K562 treated with DMSO at 1 percent for 4 hours (cell line): ENCODE results near the gene COQ10B. TPM values are rescaled to one million over a fixed set of nuclear protein-coding genes. Genes with fewer than 3 reads are reported as not detected.

Source experiments
- total RNA-seq: library from RNA; unstranded; fragments of 300-600 nt; gene quantifications from 2 replicates; pipeline ENCODE4 v1.2.3, GENCODE V29; 2022; ENCODE audit not compliant: insufficient read depth

The COQ10B gene
- 7.8 and 10.0 TPM in 2 replicates for total RNA-seq

GRCh38 chr2:197453123-197453913 lies at the start of gene COQ10B:
TSS of gene COQ10B (plus strand) at chr2:197453552. CDS start at chr2:197453561, 9 bp downstream.

GRCh38 chr2:197434541-197435513 lies 18.5 kb upstream of the COQ10B start, which contains the start of gene SF3B1:
TSS of gene SF3B1 (minus strand) at chr2:197435028. CDS start at chr2:197434999, 29 bp downstream.

GRCh38 chr2:197499594-197500502 lies 46.5 kb downstream of the COQ10B start, which contains the start of the genes HSPD1 and HSPE1:
TSS of gene HSPD1 (minus strand) at chr2:197499840. CDS start at chr2:197498848, 992 bp downstream.
TSS of gene HSPE1 (plus strand) at chr2:197500379. CDS start at chr2:197500437, 58 bp downstream.

DNA sequence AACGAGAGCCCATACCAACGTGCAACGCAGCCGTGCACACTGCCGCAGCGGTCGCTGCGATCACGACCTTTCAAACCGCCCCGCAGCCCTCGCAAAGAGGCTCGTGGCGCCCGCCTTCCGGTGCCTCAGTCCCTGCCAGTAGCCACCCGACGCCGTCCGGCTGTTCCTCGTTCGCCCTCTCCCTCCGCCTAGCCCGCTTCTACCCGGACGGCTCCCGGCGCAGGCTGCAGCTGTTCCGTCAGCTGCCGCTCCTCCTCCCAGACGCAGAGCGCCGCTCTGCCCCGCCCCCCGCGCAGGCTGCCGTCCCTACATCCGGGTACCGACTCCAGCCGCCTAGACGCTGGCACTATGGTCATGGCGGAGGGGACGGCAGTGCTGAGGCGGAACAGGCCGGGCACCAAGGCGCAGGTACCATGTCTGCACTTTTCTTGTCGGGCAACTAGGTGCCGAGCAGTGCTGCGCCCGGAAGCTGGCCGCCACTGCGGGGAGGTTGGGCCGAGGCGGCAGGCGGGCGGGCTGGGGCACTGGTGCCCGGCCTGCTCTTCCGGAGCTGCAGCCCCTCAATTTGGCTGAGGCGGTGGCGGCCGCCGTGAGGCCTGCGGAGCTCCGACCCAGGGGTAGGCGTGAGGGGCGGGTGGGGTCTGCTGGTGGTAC lies 62.5 kb downstream of the COQ10B start, which contains the start of gene MOB4:
TSS of gene MOB4 (plus strand) at position 328 of the 654 bp plus-strand sequence. CDS start at position 349, 21 bp downstream.

Other genes starting within 250 kb of the COQ10B start
- not detected in 2 replicates for gene ANKRD44, start 142.8 kb upstream of the COQ10B start, total RNA-seq
- gene SF3B1, start 18.5 kb upstream of the COQ10B start, total RNA-seq, result 50.9 and 61.9 TPM in 2 replicates
- gene HSPD1, start 46.3 kb downstream of the COQ10B start, total RNA-seq, result 227 and 231 TPM in 2 replicates
- 116 and 135 TPM in 2 replicates for gene HSPE1, start 46.8 kb downstream of the COQ10B start, total RNA-seq
- gene MOB4, start 62.5 kb downstream of the COQ10B start, total RNA-seq, result 14.7 and 15.5 TPM in 2 replicates
- gene RFTN2, start 222.0 kb downstream of the COQ10B start, total RNA-seq, result not detected in 2 replicates